Measurements from ENCODE around the gene MRPL44. TPM values are rescaled to one million over a fixed set of nuclear protein-coding genes. Genes with fewer than 3 reads are reported as not detected.
"Not testable (repeated sequence)": the region's sequence is repeated elsewhere in the genome, so short reads cannot be mapped to it uniquely, and the experiment has no call there.

MRPL44 gene
- total RNA-seq, 4 donors from 2014 or later, result 16.2 to 29.9 (median 24.3) TPM

DNA sequence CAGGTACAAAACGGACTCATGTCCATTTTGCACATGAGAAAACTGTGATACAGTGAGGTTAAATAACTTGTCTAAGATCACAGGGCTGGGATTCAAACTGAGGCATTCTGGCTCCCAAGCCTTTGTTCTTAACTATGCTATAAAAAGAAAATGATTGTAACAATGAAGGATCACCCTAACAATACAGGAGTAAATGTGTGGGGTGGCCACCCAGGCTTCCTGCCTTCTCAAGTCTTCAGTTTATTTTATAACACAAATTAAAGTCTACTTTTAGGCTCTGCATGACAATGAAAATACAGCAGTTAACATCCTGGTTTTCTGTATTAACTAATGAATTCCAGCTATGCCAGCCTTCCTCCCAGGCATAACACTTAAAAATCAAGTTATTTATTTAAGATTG lies 19.7 kb upstream of the MRPL44 start:
- H3K4me1 ChIP-seq, result peaks cover 62% of the 10 kb centered on the region
- no peak overlapping the region for H3K4me3 ChIP-seq
- no peak for DNase-seq (ENCODE audit: low spot score in 2 of 2)
- no peak overlapping the region for H3K27ac ChIP-seq
- no peak for TF ChIP-seq EP300 (IDR thresholded peaks at IDR 0.05)
- no peak for TF ChIP-seq POLR2AphosphoS5 (IDR thresholded peaks at IDR 0.05)
- TF ChIP-seq POLR2A (IDR thresholded peaks at IDR 0.05), result no peak
- TF ChIP-seq, protein P1, sequence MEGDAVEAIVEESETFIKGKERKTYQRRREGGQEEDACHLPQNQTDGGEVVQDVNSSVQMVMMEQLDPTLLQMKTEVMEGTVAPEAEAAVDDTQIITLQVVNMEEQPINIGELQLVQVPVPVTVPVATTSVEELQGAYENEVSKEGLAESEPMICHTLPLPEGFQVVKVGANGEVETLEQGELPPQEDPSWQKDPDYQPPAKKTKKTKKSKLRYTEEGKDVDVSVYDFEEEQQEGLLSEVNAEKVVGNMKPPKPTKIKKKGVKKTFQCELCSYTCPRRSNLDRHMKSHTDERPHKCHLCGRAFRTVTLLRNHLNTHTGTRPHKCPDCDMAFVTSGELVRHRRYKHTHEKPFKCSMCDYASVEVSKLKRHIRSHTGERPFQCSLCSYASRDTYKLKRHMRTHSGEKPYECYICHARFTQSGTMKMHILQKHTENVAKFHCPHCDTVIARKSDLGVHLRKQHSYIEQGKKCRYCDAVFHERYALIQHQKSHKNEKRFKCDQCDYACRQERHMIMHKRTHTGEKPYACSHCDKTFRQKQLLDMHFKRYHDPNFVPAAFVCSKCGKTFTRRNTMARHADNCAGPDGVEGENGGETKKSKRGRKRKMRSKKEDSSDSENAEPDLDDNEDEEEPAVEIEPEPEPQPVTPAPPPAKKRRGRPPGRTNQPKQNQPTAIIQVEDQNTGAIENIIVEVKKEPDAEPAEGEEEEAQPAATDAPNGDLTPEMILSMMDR (IDR thresholded peaks at IDR 0.05), result no peak
- 0% methylated on average over 1 of the region's 1 CpG for WGBS
- no peaks in the 10 kb centered on the region for H3K36me3 ChIP-seq
- H3K9me3 ChIP-seq, result no peaks in the 10 kb centered on the region
- H3K27me3 ChIP-seq, result no peaks in the 10 kb centered on the region

- not testable (repeated sequence) for H3K9me3 ChIP-seq; H3K27me3 ChIP-seq; H3K4me3 ChIP-seq; DNase-seq (ENCODE audit: low spot score in 2 of 2); H3K36me3 ChIP-seq; H3K27ac ChIP-seq
- peaks cover 61% of the 10 kb centered on the region for H3K4me1 ChIP-seq
- 56% methylated on average over 2 of the region's 2 CpGs for WGBS
Observed at GRCh38 chr2:223939438-223939837, 17.8 kb upstream of the MRPL44 start.

GRCh38 chr2:223941579-223942277 lies 15.5 kb upstream of the MRPL44 start:
- DNase-seq (ENCODE audit: low spot score in 2 of 2), result no peak
- Histone ChIP-seq H3K4me3 (no peak overlapping the region), H3K9me3 (no peaks in the 10 kb centered on the region), H3K36me3 (no peaks in the 10 kb centered on the region), H3K27ac (no peak overlapping the region), H3K4me1 (peaks cover 54% of the 10 kb centered on the region), H3K27me3 (no peaks in the 10 kb centered on the region)
- 56% methylated on average over 12 of the region's 12 CpGs for WGBS
- no peak for TF ChIP-seq POLR2A (IDR thresholded peaks at IDR 0.05)
- no peak for TF ChIP-seq POLR2AphosphoS5 (IDR thresholded peaks at IDR 0.05)
- no peak for TF ChIP-seq EP300 (IDR thresholded peaks at IDR 0.05)
- TF ChIP-seq, protein P1 (IDR thresholded peaks at IDR 0.05), result no peak

- TF ChIP-seq EP300 (IDR thresholded peaks at IDR 0.05) (no peak), POLR2AphosphoS5 (IDR thresholded peaks at IDR 0.05) (no peak), POLR2A (IDR thresholded peaks at IDR 0.05) (no peak)
- TF ChIP-seq, protein P1 (IDR thresholded peaks at IDR 0.05), result no peak
- DNase-seq (ENCODE audit: low spot score in 2 of 2), result no peak
- Histone ChIP-seq H3K4me3 (peak overlapping the region; percentile 91), H3K4me1 (peaks cover 42% of the 10 kb centered on the region), H3K27me3 (no peaks in the 10 kb centered on the region), H3K36me3 (no peaks in the 10 kb centered on the region), H3K27ac (no peak overlapping the region), H3K9me3 (no peaks in the 10 kb centered on the region)
- 55% methylated on average over 1 of the region's 1 CpG for WGBS
Observed at GRCh38 chr2:223943135-223943534, 14.1 kb upstream of the MRPL44 start.

DNA sequence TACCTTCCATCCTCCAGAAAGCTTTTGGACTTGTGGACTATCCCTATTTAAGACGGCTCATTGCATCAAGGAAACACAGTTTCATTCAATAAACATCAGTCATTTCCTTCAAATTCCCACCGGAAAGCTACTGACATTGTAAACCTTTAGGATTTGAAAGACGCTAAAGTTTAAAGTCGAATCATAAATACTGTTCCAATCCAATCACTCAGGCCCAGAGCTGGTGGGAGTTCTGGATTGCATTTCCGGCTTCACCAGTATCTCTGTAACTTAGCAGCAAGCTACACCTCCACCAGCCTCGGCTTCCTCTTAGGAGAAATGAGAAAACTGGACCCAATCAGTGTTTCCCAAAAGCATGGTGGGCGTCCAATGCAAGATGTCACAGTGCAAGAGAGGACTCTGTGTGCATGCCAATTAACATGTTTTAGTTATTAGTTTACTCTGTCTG lies 13.7 kb upstream of the MRPL44 start:
- H3K4me1 ChIP-seq, result peaks cover 42% of the 10 kb centered on the region
- no peak for DNase-seq (ENCODE audit: low spot score in 2 of 2)
- 12% methylated on average over 7 of the region's 7 CpGs for WGBS

More for the DNA sequence above, 13.7 kb upstream of the MRPL44 start:
- H3K27ac ChIP-seq, result peak overlapping the region; percentile 93
- no peaks in the 10 kb centered on the region for H3K36me3 ChIP-seq
- H3K4me3 ChIP-seq, result peak overlapping the region; percentile 91
- no peaks in the 10 kb centered on the region for H3K9me3 ChIP-seq
- TF ChIP-seq POLR2A (IDR thresholded peaks at IDR 0.05), result no peak
- no peak for TF ChIP-seq POLR2AphosphoS5 (IDR thresholded peaks at IDR 0.05)
- TF ChIP-seq, protein P1 (IDR thresholded peaks at IDR 0.05), result no peak
- no peak for TF ChIP-seq EP300 (IDR thresholded peaks at IDR 0.05)
- no peaks in the 10 kb centered on the region for H3K27me3 ChIP-seq
